Measurements from ENCODE around the gene PCDHGA11.
"Not testable (repeated sequence)": the region's sequence is repeated elsewhere in the genome, so short reads cannot be mapped to it uniquely, and the experiment has no call there.

Gene PCDHGA11

DNA sequence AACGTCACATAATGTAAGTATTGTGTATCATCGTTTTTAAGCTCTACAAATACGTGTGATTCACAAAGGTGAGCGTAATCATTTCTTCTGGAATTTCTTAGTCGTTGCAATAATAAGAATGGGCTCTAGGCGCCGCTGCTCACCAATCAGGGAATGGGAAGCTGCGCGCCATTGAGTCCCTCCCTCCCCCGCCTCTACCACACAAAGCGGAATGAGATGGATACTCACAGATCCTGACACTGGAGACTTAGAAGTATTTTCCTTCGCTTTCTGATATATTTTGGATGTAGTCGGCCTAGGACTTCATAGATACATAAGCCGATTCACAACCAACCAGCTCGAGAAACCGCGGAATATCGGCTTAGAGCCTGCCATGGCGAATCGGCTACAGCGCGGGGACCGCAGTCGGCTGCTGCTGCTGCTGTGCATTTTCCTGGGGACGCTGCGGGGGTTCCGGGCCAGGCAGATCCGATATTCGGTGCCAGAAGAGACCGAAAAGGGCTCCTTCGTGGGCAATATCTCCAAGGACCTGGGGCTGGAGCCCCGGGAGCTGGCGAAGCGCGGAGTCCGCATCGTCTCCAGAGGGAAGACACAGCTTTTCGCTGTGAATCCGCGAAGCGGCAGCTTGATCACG is at the start of gene PCDHGA11:
PCDHGA11 (plus strand) TSS at position 197 of the 634 bp plus-strand sequence; CDS start at position 374, 177 bp downstream.
- no peak within 1 kb of the TSS for H3K27ac ChIP-seq
- TF ChIP-seq, protein P1, sequence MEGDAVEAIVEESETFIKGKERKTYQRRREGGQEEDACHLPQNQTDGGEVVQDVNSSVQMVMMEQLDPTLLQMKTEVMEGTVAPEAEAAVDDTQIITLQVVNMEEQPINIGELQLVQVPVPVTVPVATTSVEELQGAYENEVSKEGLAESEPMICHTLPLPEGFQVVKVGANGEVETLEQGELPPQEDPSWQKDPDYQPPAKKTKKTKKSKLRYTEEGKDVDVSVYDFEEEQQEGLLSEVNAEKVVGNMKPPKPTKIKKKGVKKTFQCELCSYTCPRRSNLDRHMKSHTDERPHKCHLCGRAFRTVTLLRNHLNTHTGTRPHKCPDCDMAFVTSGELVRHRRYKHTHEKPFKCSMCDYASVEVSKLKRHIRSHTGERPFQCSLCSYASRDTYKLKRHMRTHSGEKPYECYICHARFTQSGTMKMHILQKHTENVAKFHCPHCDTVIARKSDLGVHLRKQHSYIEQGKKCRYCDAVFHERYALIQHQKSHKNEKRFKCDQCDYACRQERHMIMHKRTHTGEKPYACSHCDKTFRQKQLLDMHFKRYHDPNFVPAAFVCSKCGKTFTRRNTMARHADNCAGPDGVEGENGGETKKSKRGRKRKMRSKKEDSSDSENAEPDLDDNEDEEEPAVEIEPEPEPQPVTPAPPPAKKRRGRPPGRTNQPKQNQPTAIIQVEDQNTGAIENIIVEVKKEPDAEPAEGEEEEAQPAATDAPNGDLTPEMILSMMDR (IDR thresholded peaks at IDR 0.05; ENCODE audit: low read depth, low read length): no peak; the same call in 1 of the 2 replicates

DNA sequence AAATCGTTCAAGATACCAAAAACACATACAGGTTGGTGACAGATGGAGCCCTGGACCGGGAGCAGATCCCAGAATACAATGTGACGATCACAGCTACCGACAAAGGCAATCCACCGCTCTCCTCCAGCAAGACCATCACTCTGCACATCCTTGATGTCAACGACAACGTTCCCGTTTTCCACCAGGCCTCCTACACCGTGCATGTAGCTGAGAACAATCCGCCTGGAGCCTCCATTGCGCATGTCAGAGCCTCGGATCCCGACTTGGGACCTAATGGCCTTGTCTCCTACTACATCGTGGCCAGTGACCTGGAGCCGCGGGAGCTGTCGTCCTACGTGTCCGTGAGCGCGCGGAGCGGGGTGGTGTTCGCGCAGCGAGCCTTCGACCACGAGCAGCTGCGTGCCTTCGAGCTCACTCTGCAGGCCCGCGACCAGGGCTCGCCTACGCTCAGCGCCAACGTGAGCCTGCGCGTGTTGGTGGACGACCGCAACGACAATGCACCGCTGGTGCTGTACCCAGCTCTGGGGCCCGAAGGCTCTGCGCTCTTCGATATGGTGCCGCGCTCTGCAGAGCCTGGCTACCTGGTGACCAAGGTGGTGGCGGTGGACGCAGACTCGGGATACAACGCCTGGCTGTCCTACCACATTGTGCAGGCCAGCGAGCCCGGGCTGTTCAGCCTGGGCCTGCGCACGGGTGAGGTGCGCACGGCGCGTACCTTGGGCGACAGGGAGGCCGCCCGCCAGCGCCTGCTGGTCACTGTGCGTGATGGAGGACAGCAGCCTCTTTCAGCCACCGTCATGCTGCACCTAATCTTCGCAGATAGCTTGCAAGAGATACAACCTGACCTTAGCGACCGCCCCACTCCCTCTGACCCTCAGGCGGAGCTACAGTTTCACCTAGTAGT is 49.0 kb upstream of the PCDHGA11 start:
- Histone ChIP-seq H3K27ac (no peak overlapping the region), H3K9me3 (ENCODE audit: severe bottlenecking) (peaks cover 30% of the 10 kb centered on the region), H3K36me3 (no peaks in the 10 kb centered on the region), H3K27me3 (ENCODE audit: insufficient read depth, low read depth, severe bottlenecking) (no peaks in the 10 kb centered on the region), H3K4me3 (ENCODE audit: low read depth, low read length) (no peak overlapping the region)
- TF ChIP-seq, protein P1 (IDR thresholded peaks at IDR 0.05; ENCODE audit: low read depth, low read length): no peak
- no peak for DNase-seq

More for the DNA sequence above, at the start of gene PCDHGA11:
- Histone ChIP-seq H3K9me3 (ENCODE audit: severe bottlenecking) (peaks cover 25% of the 10 kb centered on the region), H3K36me3 (no peaks in the 10 kb centered on the region), H3K4me3 (ENCODE audit: low read depth, low read length) (no peak within 1 kb of the TSS), H3K27me3 (ENCODE audit: insufficient read depth, low read depth, severe bottlenecking) (no peaks in the 10 kb centered on the region)
- peak; percentile 30 for DNase-seq

DNA sequence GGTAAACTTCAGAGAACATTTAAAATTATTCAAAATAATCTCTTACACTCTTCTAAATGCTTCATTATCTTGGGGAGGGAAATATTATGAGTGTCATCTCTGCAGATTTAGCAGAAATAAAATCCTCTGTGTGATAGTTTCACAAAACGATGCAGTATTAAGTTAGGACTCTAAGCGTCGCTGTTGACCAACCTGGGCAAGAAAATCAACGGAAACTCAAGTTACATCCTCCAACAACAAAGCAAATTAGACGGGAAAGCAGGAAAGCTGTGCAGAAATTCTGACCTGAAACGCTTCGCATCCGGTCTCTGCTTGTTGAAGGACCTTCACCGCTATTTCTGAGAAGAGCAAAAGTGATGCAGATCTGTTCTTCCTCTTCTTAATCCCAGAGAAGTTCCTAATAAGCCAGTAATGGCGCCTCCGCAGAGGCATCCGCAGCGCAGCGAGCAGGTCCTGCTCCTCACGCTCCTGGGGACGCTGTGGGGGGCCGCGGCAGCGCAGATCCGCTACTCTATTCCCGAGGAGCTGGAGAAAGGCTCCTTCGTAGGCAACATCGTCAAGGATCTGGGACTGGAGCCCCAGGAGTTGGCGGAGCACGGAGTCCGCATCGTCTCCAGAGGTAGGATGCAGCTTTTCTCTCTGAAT is 47.1 kb upstream of the PCDHGA11 start, which contains the start of gene PCDHGA6:
PCDHGA6 (plus strand) TSS at position 219 of the 645 bp plus-strand sequence; CDS start at position 412, 193 bp downstream.
- H3K36me3 ChIP-seq: no peaks in the 10 kb centered on the region
- H3K9me3 ChIP-seq (ENCODE audit: severe bottlenecking): peaks cover 30% of the 10 kb centered on the region
- no peak within 1 kb of the TSS for H3K4me3 ChIP-seq (ENCODE audit: low read depth, low read length)
- no peaks in the 10 kb centered on the region for H3K27me3 ChIP-seq (ENCODE audit: insufficient read depth, low read depth, severe bottlenecking)
- TF ChIP-seq, protein P1 (IDR thresholded peaks at IDR 0.05; ENCODE audit: low read depth, low read length): no peak
- H3K27ac ChIP-seq: no peak within 1 kb of the TSS
- no peak for DNase-seq

DNA sequence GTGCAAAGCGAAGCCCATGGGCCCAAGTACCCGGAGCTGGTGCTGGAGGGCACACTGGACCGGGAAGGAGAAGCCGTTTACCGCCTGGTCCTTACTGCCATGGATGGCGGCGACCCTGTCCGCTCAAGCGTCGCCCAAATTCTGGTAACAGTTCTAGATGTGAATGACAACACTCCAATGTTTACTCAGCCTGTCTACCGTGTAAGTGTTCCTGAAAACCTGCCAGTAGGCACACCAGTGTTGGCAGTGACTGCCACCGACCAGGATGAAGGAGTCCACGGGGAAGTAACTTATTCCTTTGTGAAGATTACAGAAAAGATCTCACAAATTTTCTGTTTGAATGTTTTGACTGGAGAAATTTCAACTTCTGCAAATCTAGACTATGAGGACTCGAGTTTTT is 46.2 kb upstream of the PCDHGA11 start:
- peaks cover 30% of the 10 kb centered on the region for H3K9me3 ChIP-seq (ENCODE audit: severe bottlenecking)
- no peaks in the 10 kb centered on the region for H3K36me3 ChIP-seq
- no peak overlapping the region for H3K4me3 ChIP-seq (ENCODE audit: low read depth, low read length)
- TF ChIP-seq, protein P1 (IDR thresholded peaks at IDR 0.05; ENCODE audit: low read depth, low read length): no peak
- H3K27ac ChIP-seq: no peak overlapping the region
- no peaks in the 10 kb centered on the region for H3K27me3 ChIP-seq (ENCODE audit: insufficient read depth, low read depth, severe bottlenecking)
- DNase-seq: no peak

DNA sequence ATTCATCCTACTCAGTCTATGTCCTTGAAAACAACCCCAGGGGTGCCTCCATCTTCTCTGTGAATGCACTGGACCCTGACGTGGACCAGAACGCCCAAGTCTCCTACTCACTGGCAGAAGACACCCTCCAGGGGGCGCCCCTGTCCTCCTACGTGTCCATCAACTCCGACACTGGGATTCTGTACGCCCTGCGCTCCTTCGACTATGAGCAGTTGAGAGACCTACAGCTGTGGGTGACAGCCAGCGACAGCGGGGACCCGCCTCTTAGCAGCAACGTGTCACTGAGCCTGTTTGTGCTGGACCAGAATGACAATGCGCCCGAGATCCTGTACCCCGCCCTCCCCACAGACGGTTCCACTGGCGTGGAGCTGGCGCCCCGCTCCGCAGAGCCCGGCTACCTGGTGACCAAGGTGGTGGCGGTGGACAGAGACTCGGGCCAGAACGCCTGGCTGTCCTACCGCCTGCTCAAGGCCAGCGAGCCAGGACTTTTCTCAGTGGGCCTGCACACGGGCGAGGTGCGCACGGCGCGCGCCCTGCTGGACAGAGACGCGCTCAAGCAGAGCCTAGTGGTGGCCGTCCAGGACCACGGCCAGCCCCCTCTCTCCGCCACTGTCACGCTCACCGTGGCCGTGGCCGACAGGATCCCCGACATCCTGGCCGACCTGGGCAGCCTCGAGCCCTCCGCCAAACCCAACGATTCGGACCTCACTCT is 45.3 kb upstream of the PCDHGA11 start:
- H3K9me3 ChIP-seq (ENCODE audit: severe bottlenecking): peaks cover 29% of the 10 kb centered on the region
- not testable (repeated sequence) for H3K27ac ChIP-seq; H3K4me3 ChIP-seq (ENCODE audit: low read depth, low read length); H3K36me3 ChIP-seq; DNase-seq; H3K27me3 ChIP-seq (ENCODE audit: insufficient read depth, low read depth, severe bottlenecking)

Data from WERI-Rb-1 (cell line).